GF-D8 (cell line): ENCODE results near the gene GJB3.
"Not testable (repeated sequence)": the region's sequence is repeated elsewhere in the genome, so short reads cannot be mapped to it uniquely, and the experiment has no call there.

ENCODE experiments used
- DNase-seq: peaks from one replicate; lab custom pipeline; 2025; lab: John Stamatoyannopoulos, UW

The GJB3 gene

GRCh38 chr1:34786521-34787325 is 5.7 kb downstream of the GJB3 start:
- peak; percentile 12 for DNase-seq

- DNase-seq = no peak
Observed at GRCh38 chr1:34787461-34788420, 6.7 kb downstream of the GJB3 start.

- no peak for DNase-seq
Observed at GRCh38 chr1:34790985-34791384, 10.0 kb downstream of the GJB3 start.

DNA sequence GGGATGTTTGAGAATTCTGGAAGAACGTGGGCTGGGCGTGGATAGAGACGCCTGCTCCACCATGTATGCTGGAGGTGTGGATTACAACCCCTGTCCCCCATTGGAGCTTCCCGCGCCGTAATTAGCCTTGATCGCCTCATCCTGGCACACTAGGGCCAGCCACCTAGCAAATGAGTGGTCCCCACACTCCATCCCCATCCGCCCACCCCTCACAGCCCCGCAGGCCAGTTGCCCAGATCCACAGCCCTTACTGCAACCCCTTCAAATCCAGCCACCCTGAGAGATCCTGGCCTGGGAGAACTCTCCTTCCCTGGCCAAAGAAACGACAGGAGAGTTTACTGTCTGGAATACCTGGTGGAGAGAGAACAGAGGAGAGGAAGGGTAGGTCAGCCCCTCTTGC is 11.4 kb downstream of the GJB3 start:
- DNase-seq = no peak

DNA sequence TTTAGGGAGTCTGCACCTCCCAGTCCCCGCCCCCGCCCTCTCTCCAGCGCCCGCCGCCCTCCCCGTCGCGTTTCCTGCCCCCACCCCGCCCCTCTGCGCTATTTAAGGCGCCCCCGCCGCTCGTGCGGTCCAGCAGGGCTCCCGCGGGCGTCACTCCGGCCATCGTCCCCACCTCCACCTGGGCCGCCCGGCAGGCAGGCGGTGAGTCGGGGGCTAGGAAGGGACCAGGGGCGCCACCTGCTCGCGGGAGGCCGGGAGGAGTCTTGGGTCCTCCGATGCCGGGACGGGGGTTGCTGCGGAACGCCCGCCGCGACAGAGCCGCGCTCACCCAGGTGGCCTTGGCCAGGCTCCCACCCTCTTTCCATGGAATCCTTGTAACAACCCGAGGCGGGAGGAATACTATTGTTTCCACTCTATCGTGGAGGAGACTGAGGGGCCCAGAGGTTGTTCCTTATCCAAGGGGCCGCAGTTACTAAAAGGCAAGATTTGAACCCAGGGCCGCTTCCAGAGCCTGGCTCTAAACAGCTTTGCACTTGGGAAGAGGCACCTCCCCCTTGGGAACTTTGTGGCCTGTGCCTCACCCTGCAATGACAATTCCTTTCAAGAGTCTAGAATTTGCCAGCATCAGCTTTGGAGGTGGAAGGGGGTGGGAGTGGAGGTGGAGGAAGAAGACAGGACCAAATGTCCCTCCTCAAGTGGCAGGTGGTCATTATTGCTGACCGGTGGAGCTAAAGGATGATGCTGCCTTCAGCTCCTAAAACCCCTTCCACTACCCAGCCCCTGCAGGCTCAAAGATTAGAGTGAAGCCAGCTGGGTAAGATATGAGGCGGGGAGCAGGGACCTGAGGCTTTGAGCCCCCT is 12.1 kb downstream of the GJB3 start, which contains the start of gene GJA4:
TSS of gene GJA4 (plus strand) at position 132 of the 860 bp plus-strand sequence. CDS start 1,215 bp downstream, outside the sequence.
- DNase-seq = no peak

- no peak for DNase-seq
Observed at GRCh38 chr1:34794001-34794789, 13.2 kb downstream of the GJB3 start.

- no peak for DNase-seq
Observed at GRCh38 chr1:34794790-34795180, 13.8 kb downstream of the GJB3 start.

GRCh38 chr1:34795916-34796315 is 14.9 kb downstream of the GJB3 start:
- DNase-seq = no peak

GRCh38 chr1:34796990-34797389 is 16.0 kb downstream of the GJB3 start:
- no peak for DNase-seq

GRCh38 chr1:34800214-34800613 is 19.2 kb downstream of the GJB3 start:
- no peak for DNase-seq

DNA sequence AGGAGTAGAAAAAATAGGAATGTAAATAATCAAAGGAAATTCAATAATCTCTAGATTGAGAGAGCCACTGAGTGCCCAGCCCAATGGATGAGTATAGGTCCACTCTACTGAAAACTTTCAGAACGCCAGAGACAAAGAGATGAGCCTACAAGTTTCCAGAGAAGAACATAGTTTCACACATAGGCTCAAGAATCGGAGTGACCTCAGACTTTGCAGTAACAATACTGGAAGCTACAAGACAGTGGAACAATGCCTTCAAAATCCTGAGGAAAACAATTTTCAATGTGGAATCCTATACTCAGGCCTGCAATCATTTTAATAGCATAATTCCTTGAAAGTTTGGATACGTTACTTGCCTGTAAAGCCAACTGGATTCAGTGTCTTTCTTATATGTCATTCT is 22.8 kb downstream of the GJB3 start:
- DNase-seq = no peak

- no peak for DNase-seq
Observed at GRCh38 chr1:34806396-34806795, 25.4 kb downstream of the GJB3 start.

GRCh38 chr1:34808051-34808810 is 27.2 kb downstream of the GJB3 start:
- no peak for DNase-seq

DNA sequence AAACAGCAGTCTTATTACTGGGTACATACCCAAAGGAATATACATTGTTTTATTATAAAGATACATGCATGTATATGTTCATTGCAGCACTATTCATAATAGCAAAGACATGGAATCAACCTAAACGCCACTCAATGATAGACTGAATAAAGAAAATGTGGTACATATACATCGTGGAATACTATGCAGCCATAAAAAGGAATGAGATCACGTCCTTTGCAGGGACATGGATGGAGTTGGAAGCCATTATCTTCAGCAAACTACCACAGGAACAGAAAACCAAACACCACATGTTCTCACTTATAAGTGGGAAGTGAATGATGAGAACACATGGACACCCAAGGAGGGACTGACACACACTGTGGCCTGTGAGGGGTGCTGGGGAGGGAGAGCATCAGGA is 29.8 kb downstream of the GJB3 start:
- not testable (repeated sequence) for DNase-seq

- DNase-seq = no peak
Observed at GRCh38 chr1:34816332-34816731, 35.3 kb downstream of the GJB3 start.

DNA sequence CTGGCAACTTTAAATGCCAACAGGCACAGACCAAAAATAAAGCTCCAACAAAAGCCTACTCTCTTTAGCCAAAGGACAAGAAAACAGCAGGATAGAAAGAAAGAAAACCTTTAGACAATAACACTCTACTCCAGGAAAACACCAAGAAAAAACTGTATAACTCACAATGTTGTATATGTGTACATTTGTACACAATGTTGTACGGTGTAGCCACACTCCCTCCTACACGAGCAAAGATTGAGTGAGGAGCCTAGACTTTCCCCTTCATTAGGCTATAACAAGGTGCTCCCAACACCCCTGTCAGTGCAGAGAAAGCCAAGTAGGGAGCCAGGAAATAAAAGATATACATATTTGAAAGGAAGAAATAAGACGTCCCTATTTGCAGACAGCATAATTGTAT is 35.8 kb downstream of the GJB3 start:
- no peak for DNase-seq

DNA sequence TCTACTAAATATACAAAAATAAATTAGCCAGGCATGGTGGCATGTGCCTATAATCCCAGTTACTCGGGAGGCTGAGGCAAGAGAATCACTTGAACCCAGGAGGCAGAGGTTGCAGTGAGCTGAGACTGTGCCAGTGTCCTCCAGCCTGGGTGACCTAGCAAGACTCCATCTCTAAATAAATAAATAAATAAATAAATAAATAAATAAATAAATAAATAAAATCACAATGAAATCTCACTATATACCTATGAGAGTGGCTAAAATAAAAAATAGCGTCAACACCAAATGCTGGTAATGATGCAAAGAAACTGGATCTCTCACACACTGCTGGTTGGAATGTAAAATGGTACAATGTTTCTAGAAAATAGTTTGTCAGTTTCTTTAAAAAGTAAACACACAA is 37.8 kb downstream of the GJB3 start:
- not testable (repeated sequence) for DNase-seq

GRCh38 chr1:34822202-34822601 is 41.2 kb downstream of the GJB3 start:
- DNase-seq = no peak

GRCh38 chr1:34824817-34825454 is 43.9 kb downstream of the GJB3 start:
- no peak for DNase-seq
